Measurements from ENCODE around the gene FAM89B. TPM values are rescaled to one million over a fixed set of nuclear protein-coding genes. Genes with fewer than 3 reads are reported as not detected.

Gene FAM89B
- total RNA-seq, 8 experiments from 2014 or later = 18.6 to 63.4 (median 28.8) TPM

DNA sequence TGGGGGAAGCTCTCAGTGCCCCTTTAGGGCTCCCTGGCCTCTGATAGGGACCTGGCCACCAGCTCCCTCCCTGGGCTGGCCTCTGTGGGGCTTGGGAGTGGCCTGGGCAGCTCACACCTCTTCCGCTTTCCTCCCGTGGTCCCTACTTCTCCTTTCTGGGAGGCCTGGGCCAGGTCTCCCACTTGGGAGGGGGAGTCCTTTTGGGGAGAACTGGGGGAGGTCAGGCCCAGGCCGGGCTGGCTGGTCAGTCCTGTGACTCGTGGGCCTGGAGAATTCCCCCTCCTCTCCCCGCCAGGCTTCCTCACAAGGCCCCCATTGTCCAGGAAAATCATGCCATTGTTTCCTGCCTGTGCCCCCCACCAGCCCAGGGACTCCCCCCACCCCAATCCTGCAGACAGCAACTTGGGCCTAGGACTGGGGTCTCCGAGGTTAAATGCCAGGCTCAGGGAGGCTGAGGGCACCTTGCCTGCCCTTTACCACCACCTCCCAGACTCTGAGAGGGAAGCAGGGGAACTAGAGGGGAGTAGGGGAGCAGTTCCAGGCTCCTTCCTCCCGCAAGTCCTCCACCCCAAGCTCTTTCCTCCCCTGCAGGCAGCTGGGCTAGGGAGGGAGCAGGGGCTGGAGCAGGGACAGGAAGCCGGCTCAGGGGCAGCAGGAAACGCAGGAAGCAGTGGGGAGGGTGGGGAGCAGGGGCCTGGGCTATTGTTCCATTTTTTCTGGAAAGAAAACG is 38.9 kb downstream of the FAM89B start:
- no peak overlapping the region for H3K27ac ChIP-seq
- ATAC-seq (replicated peaks in 6 of 8) = no peak
- no peak overlapping the region for H3K4me3 ChIP-seq
- WGBS, 10 experiments = 30 to 57% methylated on average over 2 of the region's 10 CpGs; no CpG with 5 or more reads in 8 of the 10 experiments
- H3K4me1 ChIP-seq (replicated peaks in 1 of 2) = peaks cover 25 to 29% of the 10 kb centered on the region in 2 donors
- in situ Hi-C loops (cut with MboI; ENCODE audit: low pct_unique_long_range_greater_than_20kb in 2 of 9, low sequenced_read_pairs in 9 of 9, unreplicated experiment in 9 of 9) = no loop called here

DNA sequence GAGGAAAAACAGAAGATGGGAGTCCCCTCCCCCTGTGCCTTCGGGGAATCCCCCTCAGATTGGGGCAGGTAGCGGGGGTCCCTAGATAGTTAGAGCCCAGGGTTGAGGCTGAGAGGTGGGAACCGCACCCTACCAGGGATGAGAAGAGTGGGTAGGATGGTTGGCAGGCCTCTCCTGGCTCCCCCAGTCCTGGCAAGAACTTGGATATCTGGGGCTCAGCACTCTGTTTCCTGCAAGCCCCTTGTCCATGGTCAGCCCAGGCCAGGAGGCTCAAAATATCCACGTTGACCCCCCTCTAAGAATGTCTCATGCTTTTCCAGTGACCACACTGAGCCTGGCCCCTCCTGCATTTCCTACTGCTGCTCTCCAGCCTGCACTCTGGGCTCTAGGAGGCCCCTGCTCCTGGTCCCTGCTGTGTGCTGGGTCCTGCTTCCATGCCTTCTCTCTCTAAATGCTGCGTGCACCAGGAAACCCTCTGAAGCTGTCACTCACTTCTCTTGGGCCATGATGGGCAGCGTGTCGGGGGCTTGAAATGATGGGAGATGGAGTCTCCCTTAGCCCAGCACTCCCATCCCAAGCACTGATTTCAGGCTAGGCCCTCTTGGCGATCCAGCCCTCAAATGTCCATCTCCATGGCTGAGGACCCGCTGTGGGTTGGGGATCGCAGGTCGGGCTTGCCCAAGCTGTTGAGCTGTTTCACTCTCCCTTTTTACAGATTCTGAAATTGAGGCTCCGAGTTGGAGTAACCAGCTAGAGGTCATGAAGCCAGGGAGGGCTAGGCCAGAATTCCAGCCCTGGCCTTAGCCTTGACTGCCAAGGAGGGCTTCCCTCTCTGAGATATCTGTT is 39.6 kb downstream of the FAM89B start:
- no peak overlapping the region for H3K4me3 ChIP-seq
- no peak overlapping the region for H3K27ac ChIP-seq
- ATAC-seq (replicated peaks in 6 of 8) = no peak
- H3K4me1 ChIP-seq (replicated peaks in 1 of 2) = peaks cover 26 to 32% of the 10 kb centered on the region in 2 donors
- in situ Hi-C loops (cut with MboI; ENCODE audit: low pct_unique_long_range_greater_than_20kb in 2 of 9, low sequenced_read_pairs in 9 of 9, unreplicated experiment in 9 of 9) = no loop called here
- WGBS, 10 experiments = 33 to 100% (median 65%) methylated on average over 1 to 7 of the region's 12 CpGs; no CpG with 5 or more reads in 5 of the 10 experiments

DNA sequence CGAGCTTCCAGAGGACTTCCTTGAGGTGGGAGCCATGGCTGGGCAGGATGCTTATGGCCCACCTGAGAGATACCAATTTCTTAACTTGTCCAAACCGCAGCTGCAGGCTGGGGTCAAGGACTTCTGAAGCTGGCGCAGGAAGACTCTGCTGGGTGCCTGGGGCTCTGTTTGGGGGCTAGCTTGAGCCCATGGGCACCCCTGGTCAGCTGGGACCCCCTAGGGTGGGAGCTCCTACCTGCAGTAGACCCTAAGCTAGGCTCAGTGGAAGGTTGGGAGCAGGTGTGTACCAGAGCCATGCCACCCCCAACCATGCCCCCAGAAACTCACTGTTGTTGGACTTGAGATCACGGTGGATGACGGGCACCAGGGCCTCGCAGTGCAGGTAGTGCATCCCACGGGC is 40.4 kb downstream of the FAM89B start:
- Histone ChIP-seq H3K4me3 (peak overlapping the region in 1 of 5 donors; percentile 97), H3K4me1 (replicated peaks in 1 of 2) (peaks cover 22 to 30% of the 10 kb centered on the region in 2 donors), H3K27ac (no peak overlapping the region)
- no peak for ATAC-seq (replicated peaks in 6 of 8)
- in situ Hi-C loops (cut with MboI; ENCODE audit: low pct_unique_long_range_greater_than_20kb in 2 of 9, low sequenced_read_pairs in 9 of 9, unreplicated experiment in 9 of 9) = no loop called here
- 81 to 100% methylated on average over 1 to 2 of the region's 7 CpGs; no CpG with 5 or more reads in 8 of the 10 experiments for WGBS, 10 experiments

DNA sequence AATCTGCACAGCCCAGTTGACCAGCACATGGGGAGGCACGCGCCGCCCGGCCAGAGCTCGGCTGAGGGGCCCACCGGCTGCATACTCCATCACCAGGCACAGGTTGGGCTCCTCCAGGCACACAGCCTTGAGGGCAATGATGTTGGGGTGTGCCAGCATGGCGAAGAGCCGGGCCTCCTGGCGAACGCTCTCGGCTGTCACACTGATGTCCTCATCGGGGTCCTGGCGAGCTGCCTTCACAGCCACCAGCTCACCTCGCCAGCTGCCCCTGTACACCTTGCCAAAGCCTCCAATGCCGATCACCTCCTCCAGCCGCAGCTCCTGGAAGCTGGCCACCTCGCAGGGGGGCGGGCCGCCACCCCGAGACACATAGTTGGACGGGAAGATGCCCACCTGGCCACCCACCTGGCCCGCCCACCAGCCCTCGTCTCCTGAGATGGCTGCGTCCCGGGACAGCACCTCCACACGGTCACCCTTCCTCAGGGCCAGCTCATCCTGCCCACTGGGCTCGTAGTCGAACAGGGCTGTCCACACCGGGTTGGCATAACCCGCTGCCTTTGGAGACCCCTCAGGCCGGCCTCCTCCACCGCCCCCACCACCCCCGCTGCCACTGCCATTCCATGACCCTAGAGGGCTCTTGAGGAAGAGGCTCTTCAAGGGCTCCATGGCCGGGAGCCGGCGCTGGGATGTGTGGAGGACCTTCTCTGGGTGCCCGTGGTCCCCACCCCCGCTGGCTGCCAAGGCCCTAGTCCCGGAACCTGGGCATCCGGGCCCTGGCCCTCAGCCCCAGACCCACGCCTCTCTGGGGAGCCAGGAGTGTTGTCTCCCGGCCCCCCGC is 41.0 kb downstream of the FAM89B start:
- no CpG with 5 or more reads among the region's 43 CpGs for WGBS, 10 experiments
- H3K4me1 ChIP-seq (replicated peaks in 1 of 2) = peaks cover 20 to 26% of the 10 kb centered on the region in 2 donors
- ATAC-seq (replicated peaks in 6 of 8) = no peak

DNA sequence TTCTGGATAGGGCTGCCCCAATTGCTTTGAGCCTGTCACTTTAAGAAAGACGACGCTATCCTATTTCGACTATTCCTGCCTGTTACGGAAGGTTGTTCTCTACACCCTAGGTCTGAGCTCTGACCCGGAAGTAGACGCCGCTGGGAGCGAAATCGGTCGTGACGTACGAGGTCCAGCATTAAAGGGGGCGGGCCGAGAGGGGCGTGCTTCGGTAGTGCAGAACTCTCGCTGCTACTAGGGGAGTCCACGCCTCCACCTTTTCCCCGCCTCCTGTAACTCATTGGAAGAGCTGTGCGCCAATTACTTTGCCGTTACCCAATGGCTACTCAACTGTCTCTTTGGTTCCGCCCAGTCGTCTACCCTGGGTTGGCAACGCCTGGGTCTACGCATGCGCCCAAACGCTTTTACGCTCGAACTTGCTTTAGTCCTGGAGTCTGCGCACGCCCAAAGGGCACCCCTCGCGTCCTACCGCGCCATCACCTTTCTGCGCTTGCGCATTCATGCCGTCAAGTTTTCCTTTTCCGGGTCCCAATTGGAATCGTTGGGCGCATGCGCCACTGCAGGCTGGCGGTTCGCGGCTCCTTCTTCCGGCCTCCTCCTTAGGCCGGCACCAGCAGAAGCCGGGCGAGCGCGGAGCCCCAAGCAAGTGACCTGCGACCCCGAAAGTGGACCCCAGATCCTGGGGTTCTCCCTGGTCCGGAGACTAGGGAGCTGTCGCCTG is 43.1 kb downstream of the FAM89B start, which contains the start of gene PCNX3:
TSS of gene PCNX3 (plus strand) at position 548 of the 721 bp plus-strand sequence. CDS start 536 bp downstream, outside the sequence.
- Histone ChIP-seq H3K4me3 (peak within 1 kb of the TSS; percentile 66 to 97 (median 75)), H3K27ac (peak within 1 kb of the TSS; percentile 80 to 91), H3K4me1 (replicated peaks in 1 of 2) (peaks cover 20 to 26% of the 10 kb centered on the region in 2 donors)
- 0 to 11% (median 0%) methylated on average over 4 to 35 of the region's 55 CpGs; no CpG with 5 or more reads in 3 of the 10 experiments for WGBS, 10 experiments
- ATAC-seq (replicated peaks in 6 of 8) = peak; percentile 61 to 91 (median 87)
- in situ Hi-C loops (cut with MboI; ENCODE audit: low pct_unique_long_range_greater_than_20kb in 2 of 9, low sequenced_read_pairs in 9 of 9, unreplicated experiment in 9 of 9) = no loop called here

More for the DNA sequence above, 41.0 kb downstream of the FAM89B start:
- Histone ChIP-seq H3K27ac (peak overlapping the region; percentile 48 to 70), H3K4me3 (peak overlapping the region; percentile 66 to 97 (median 75))
- in situ Hi-C loops (cut with MboI; ENCODE audit: low pct_unique_long_range_greater_than_20kb in 2 of 9, low sequenced_read_pairs in 9 of 9, unreplicated experiment in 9 of 9) = no loop called here

DNA sequence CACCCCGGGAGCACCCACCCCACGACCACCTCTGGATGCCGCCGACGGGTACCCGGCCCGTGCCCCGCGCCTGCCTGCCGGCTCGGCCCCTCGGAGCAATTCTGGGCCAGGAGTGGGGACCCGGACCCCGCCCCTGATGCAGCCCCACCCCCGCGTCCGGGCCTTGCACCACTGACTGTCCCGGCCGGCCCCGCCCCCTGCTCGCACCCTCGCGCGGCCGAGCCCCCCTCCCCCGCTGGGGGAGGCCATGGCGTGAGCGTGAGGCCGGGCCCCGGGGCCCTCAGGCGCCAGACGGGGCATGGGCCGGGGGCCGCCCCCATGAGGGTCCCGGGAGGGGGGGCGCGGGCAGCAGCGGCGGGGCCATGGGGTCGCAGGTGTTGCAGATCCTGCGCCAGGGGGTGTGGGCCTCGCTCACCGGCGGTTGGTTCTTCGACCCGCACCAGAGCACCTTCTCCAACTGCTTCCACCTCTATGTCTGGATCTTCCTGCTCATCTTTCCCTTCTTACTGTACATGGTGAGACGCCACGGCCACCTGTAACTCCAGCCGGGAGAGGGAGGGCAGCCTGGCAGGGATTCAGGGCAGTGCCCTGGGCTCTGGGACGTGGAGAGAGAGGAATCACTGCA is 43.7 kb downstream of the FAM89B start:
- in situ Hi-C loops (cut with MboI; ENCODE audit: low pct_unique_long_range_greater_than_20kb in 2 of 9, low sequenced_read_pairs in 9 of 9, unreplicated experiment in 9 of 9) = no loop called here
- 0% methylated on average over 1 of the region's 50 CpGs; no CpG with 5 or more reads in 8 of the 10 experiments for WGBS, 10 experiments
- peak overlapping the region; percentile 80 to 91 for H3K27ac ChIP-seq
- H3K4me3 ChIP-seq = peak overlapping the region; percentile 66 to 97 (median 75)
- peaks cover 18 to 26% of the 10 kb centered on the region in 2 donors for H3K4me1 ChIP-seq (replicated peaks in 1 of 2)
- peak; percentile 2 to 26 (median 10) for ATAC-seq (replicated peaks in 6 of 8)

DNA sequence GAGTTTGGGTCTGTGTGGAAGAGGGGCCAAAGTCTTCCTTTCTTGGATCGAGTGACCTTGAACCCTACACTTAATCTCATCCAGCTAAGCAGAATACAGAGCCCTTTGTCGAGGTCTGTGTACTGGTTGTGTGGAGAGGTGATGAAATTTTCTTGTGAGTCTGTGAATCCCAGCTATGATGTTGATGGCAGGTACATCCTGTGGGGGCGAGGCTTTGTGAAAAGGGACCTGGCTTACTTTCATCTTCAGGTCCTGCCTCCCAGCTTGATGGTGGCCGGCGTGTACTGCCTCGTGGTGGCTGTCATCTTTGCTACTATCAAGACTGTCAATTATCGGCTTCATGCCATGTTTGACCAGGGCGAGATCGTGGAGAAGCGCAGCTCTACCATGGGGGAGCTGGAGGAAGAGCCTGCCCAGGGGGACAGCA is 44.2 kb downstream of the FAM89B start:
- ATAC-seq (replicated peaks in 6 of 8) = no peak
- WGBS, 10 experiments = 20 to 60% (median 41%) methylated on average over 1 to 4 of the region's 10 CpGs; no CpG with 5 or more reads in 6 of the 10 experiments
- H3K27ac ChIP-seq = peak overlapping the region in 1 of 2 donors; percentile 91
- peak overlapping the region; percentile 66 to 97 (median 75) for H3K4me3 ChIP-seq
- H3K4me1 ChIP-seq (replicated peaks in 1 of 2) = peaks cover 12 to 25% of the 10 kb centered on the region in 2 donors
- in situ Hi-C loops (cut with MboI; ENCODE audit: low pct_unique_long_range_greater_than_20kb in 2 of 9, low sequenced_read_pairs in 9 of 9, unreplicated experiment in 9 of 9) = no loop called here

DNA sequence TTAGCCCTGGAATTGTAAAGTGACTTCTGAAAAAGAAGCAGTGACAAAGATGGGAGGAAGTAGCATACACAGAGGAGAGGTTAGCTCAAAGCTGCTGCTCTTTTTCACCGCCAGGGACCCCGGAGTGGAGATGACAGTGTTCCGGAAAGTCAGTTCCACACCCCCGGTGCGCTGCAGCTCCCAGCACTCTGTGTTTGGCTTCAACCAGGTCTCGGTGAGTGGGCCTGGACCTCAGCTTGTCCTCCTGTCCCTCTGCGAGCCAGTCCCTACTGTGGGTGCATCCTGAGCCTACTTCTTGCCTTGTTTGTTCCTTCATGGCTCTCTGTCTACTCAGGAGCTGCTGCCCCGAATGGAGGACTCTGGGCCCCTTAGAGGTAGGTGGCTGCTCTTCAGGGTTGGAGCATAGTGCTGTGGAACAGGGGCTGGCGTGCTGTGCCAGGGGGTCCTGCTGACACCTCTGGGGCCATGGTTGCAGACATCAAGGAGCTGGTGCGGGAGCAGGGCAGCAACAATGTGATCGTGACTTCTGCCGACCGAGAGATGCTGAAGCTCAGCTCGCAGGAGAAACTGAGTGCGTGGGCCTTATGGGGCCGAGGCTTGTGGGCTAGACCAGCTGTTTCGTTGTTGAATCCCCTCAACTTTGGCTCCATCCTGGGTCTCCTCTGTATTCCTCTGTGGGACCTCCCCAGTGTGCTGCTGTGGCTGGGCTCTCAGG is 45.0 kb downstream of the FAM89B start:
- WGBS, 10 experiments = 91 to 100% (median 93%) methylated on average over 3 to 8 of the region's 17 CpGs; no CpG with 5 or more reads in 5 of the 10 experiments
- Histone ChIP-seq H3K27ac (no peak overlapping the region), H3K4me1 (replicated peaks in 1 of 2) (peaks cover 5 to 20% of the 10 kb centered on the region in 2 donors), H3K4me3 (peak overlapping the region in 2 of 5 donors; percentile 77 to 97)
- in situ Hi-C loops (cut with MboI; ENCODE audit: low pct_unique_long_range_greater_than_20kb in 2 of 9, low sequenced_read_pairs in 9 of 9, unreplicated experiment in 9 of 9) = no loop called here
- no peak for ATAC-seq (replicated peaks in 6 of 8)

DNA sequence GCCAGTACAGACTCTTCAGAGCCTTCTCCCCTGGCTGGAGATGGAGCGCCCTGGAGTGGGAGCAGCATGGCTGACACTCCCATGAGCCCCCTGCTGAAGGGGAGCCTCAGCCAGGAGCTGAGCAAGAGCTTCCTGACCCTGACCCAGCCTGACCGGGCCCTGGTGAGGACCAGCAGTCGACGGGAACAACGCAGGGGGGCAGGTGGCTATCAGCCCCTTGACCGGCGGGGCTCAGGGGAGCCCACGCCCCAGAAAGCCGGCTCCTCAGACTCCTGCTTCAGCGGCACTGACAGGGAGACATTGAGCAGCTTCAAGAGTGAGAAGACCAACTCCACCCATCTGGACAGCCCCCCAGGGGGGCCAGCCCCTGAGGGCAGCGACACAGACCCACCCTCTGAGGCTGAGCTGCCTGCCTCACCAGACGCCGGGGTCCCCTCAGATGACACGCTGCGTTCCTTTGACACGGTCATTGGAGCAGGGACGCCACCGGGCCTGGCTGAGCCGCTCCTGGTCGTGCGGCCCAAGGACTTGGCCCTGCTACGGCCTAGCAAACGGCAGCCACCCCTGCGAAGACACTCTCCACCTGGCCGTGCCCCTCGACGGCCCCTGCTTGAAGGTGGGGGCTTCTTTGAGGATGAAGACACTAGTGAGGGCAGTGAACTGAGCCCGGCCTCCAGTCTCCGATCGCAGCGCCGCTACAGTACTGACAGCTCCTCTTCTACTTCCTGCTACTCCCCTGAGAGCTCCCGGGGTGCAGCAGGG is 45.8 kb downstream of the FAM89B start:
- Histone ChIP-seq H3K4me3 (no peak overlapping the region), H3K4me1 (replicated peaks in 1 of 2) (peaks cover 4 to 15% of the 10 kb centered on the region in 2 donors), H3K27ac (no peak overlapping the region)
- WGBS, 10 experiments = 88 to 100% (median 100%) methylated on average over 1 to 10 of the region's 33 CpGs; no CpG with 5 or more reads in 5 of the 10 experiments
- no peak for ATAC-seq (replicated peaks in 6 of 8)
- in situ Hi-C loops (cut with MboI; ENCODE audit: low pct_unique_long_range_greater_than_20kb in 2 of 9, low sequenced_read_pairs in 9 of 9, unreplicated experiment in 9 of 9) = no loop called here

DNA sequence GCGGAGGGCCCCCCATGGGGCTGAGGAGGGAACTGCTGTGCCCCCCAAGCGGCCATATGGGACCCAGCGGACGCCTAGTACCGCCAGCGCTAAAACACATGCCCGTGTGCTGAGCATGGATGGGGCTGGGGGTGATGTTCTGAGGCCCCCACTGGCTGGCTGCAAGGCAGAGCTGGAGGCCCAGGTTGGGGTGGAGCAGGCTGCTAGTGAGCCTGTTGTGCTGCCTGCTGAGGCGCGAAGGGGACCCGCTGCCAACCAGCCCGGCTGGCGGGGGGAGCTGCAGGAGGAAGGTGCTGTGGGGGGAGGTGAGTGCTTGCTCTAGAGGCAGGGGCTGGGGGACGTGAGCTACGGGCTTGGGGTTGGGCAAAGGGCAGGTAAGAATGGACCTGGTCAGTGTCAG is 46.4 kb downstream of the FAM89B start:
- in situ Hi-C loops (cut with MboI; ENCODE audit: low pct_unique_long_range_greater_than_20kb in 2 of 9, low sequenced_read_pairs in 9 of 9, unreplicated experiment in 9 of 9) = no loop called here
- no CpG with 5 or more reads among the region's 14 CpGs for WGBS, 10 experiments
- H3K4me3 ChIP-seq = no peak overlapping the region
- ATAC-seq (replicated peaks in 6 of 8) = no peak
- H3K4me1 ChIP-seq (replicated peaks in 1 of 2) = peaks cover 4 to 9% of the 10 kb centered on the region in 2 donors
- no peak overlapping the region for H3K27ac ChIP-seq

Data from motor neuron (in vitro differentiated cells).